ENCODE data around the gene PDE6B.
"Not testable (repeated sequence)": the region's sequence is repeated elsewhere in the genome, so short reads cannot be mapped to it uniquely, and the experiment has no call there.

The PDE6B gene

GRCh38 chr4:656436-657337 is 31.3 kb downstream of the PDE6B start:
- DNase-seq (ENCODE audit: low read depth in 2 of 2): no peak

DNA sequence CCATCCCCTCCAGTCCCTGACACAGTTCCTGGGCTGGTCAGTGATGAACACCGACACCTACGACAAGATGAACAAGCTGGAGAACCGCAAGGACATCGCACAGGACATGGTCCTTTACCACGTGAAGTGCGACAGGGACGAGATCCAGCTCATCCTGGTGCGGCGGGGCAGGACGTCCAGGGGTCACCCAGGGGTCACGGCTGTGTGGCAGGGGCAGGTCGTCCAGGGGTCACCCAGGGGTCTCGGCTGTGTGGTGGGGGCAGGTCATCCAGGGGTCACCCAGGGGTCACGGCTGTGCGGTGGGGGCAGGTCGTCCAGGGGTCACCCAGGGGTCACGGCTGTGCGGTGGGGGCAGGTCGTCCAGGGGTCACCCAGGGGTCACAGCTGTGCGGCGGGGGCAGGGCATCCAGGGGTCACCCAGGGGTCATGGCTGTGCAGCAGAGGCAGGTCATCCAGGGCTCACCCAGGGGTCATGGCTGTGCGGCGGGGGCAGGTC is 32.0 kb downstream of the PDE6B start:
- no peak for DNase-seq (ENCODE audit: low read depth in 2 of 2)

DNA sequence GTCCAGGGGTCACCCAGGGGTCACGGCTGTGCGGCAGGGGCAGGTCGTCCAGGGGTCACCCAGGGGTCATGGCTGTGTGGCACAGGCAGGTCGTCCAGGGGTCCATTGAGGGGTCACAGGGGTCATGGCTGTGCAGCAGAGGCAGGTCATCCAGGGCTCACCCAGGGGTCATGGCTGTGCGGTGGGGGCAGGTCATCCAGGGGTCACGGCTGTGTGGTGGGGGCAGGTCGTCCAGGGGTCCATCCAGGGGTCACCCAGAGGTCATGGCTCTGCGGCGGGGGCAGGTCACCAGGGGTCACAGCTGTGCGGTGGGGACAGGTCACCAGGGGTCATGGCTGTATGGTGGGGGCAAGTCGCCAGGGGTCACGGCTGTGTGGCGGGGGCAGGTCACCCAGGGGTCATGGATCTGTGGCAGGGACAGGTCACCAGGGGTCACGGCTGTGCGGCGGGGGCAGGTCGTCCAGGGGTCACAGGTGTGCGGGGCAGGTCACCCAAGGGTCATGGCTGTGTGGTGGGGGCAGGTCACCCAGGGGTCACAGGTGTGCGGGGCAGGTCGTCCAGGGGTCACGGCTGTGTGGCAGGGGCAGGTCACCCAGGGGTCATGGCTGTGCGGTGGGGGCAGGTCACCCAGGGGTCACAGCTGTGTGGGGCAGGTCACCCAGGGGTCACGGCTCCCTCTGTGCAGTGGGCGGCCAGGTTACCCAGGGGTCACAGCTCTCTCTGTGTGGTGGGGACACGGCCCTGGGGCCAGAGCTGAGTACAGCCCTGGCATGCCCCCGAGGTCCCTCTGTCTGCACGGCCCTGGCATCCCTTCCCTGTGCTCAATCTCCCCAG is 32.7 kb downstream of the PDE6B start:
- DNase-seq (ENCODE audit: low read depth in 2 of 2): no peak

GRCh38 chr4:658681-659667 is 33.6 kb downstream of the PDE6B start:
- no peak for DNase-seq (ENCODE audit: low read depth in 2 of 2)

GRCh38 chr4:659851-660250 is 34.5 kb downstream of the PDE6B start:
- no peak for DNase-seq (ENCODE audit: low read depth in 2 of 2)

- DNase-seq (ENCODE audit: low read depth in 2 of 2): no peak
These were observed 35.0 kb downstream of the PDE6B start for GRCh38 chr4:660401-660800.

DNA sequence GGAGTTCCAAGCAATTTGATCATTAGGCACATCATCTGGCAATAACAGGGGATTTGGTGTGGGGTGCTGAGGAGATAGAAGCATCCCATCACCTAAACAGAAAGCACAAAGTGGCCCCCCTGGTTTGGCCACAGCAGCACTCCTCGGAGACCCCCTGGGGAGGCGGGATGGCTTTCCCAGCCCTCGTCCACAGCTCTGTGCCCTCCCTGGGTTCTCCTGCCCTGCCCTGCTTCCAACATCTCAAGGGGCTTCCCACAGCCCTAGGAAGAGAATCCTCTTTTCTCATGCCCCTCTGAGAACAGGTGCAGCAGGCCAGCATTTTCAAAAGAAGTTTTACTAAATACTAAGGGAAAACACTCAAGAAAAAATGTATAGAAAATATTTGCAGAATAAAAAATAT is 35.9 kb downstream of the PDE6B start:
- no peak for DNase-seq (ENCODE audit: low read depth in 2 of 2)

- no peak for DNase-seq (ENCODE audit: low read depth in 2 of 2)
These were observed 36.7 kb downstream of the PDE6B start for GRCh38 chr4:661881-662761.

GRCh38 chr4:663046-663437 is 37.7 kb downstream of the PDE6B start:
- no peak for DNase-seq (ENCODE audit: low read depth in 2 of 2)

- DNase-seq (ENCODE audit: low read depth in 2 of 2): peak; percentile 61 to 66
These were observed 38.4 kb downstream of the PDE6B start for GRCh38 chr4:663438-664428.

DNA sequence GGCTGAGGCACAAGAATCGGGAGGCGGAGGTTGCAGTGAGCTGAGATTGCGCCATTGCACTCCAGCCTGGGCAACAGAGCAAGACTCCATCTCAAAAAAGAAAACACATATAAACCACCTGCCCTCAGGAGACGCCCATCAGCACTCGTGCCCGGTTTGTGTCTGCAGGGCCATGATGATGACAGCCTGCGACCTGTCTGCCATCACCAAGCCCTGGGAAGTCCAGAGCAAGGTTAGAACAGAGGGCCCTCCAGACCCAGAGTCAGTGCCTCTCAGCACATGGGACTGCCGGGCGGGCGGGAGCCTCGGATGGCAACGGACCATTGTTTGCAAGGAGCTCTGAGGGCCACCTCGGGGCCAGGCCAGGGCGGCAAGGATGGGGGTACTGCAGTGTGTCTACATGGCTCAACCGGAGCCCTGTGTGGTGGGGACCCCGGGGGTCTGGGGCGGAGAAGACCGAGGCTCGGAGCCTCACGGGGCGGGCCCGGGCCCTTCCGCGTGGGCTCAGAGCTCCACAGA is 39.4 kb downstream of the PDE6B start:
- DNase-seq (ENCODE audit: low read depth in 2 of 2): no peak

DNA sequence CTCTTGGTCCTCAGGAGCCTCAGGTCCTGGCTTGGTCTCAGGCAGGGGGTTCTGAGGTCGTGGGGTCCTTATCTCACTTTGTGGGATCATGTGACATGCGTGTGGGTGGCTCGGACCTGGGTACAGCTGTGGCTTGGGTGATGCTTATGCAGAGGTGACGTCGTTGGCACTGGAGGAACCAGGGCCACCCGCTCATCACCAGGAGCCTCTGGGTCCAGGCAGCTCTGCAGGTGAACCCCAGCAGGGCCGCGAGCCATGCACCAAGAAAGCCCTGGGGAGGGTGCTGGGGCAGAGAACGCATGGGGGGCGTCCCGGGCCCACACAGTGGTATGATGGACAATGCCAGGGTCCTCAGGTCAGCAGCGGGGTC is 40.0 kb downstream of the PDE6B start:
- no peak for DNase-seq (ENCODE audit: low read depth in 2 of 2)

GRCh38 chr4:665751-666435 is 40.5 kb downstream of the PDE6B start:
- no peak for DNase-seq (ENCODE audit: low read depth in 2 of 2)

GRCh38 chr4:666436-666810 is 41.0 kb downstream of the PDE6B start:
- no peak for DNase-seq (ENCODE audit: low read depth in 2 of 2)

DNA sequence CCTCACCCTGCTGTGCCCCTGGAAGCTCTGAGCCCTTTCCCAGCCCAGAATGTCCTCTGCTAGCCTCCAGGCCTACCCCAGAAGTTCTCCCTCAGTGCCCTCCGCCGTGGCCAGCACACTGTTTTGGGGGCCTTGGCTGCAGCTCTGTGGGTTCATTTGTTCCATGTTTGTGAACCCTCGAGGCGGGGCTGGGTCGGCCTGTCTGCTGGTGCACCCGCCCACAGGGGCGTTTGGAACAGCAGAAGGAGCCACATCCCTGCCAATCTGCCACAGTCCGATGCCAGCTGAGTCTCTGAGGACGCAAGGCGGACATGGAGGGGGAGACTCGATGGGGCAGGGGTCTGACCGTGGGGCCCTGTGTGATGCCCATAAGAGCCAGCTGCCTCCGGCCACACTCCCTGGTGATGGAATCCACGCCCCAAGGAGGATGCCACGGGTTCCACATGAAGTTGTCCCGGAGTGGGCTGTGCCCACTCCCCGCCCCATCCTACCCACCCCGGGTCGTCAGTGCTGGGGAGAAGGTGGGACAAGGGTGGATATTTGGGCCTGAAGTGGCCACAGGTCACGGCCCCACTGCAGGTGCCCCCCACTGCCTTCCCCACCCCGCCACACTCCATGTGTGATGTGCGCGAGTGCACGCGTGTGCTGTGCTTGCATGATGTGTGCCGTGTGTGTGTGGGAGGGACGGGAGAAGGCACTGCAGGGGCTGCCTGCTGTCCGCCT is 41.6 kb downstream of the PDE6B start:
- no peak for DNase-seq (ENCODE audit: low read depth in 2 of 2)

GRCh38 chr4:667545-667925 is 42.2 kb downstream of the PDE6B start:
- DNase-seq (ENCODE audit: low read depth in 2 of 2): no peak

GRCh38 chr4:668219-668618 is 42.8 kb downstream of the PDE6B start:
- DNase-seq (ENCODE audit: low read depth in 2 of 2): not testable (repeated sequence)
